H1 (cell line): Measurements from ENCODE around the gene RPS6KA2. TPM values are rescaled to one million over a fixed set of nuclear protein-coding genes. Genes with fewer than 3 reads are reported as not detected.

Experiments
- NRF1 ChIP-seq: IDR thresholded peaks from 2 replicates; pipeline ENCODE4 v1.6.1; 2011; ENCODE audit warnings: mild to moderate bottlenecking, low read depth, low read length, improper control_type of control experiment
- SIX5 ChIP-seq: IDR thresholded peaks from 2 replicates; pipeline ENCODE4 v1.6.1; 2011; ENCODE audit warnings: mild to moderate bottlenecking, low read depth, low read length
- TAF1 ChIP-seq: IDR thresholded peaks from 2 replicates; pipeline ENCODE4 v1.6.1; 2011; ENCODE audit warnings: mild to moderate bottlenecking, low read depth, low read length
- TAF7 ChIP-seq: optimal IDR thresholded peaks from 2 replicates; pipeline ENCODE3; 2011; ENCODE audit warnings: low read depth, mild to moderate bottlenecking, inconsistent platforms, low read length, moderate library complexity, borderline replicate concordance
- ZNF274 ChIP-seq: IDR thresholded peaks from 2 replicates; pipeline ENCODE4 v1.7.0; 2012; ENCODE audit warnings: low read length, borderline replicate concordance; ENCODE audit errors: extremely low read depth
- polyA plus RNA-seq, 7 experiments: library from polyadenylated mRNA; depleted of rRNA in 3 of 7; stranded (reverse) in 5 of 7; unstranded in 2 of 7; fragments of >200 nt in 5 of 7; fragments of 200-250 nt in 2 of 7; gene quantifications; 1 replicate in 5 of 7; 2 replicates in 1 of 7; 4 replicates in 1 of 7; pipeline versions ENCODE4 v1.2.1 to v1.2.3, GENCODE V29; 2011 to 2013; ENCODE audit warnings: missing spikeins in 2 of 7, mixed read lengths in 2 of 7
- total RNA-seq: library from RNA; stranded (reverse); fragmentation: NEBNext Ultra II Directional; extraction: Animal tissue kit (Norgen Biotek cat#: 25700); gene quantifications from 2 replicates; pipeline ENCODE4 v1.2.1, GENCODE V29; 2021

Gene RPS6KA2
- total and polyA plus RNA-seq, 2 of the 8 experiments (the other 6 are each of a cell fraction or from before 2014, with no cell fraction given), result 8.8 to 25.7 TPM

- TF ChIP-seq SIX5 (no peak), NRF1 (no peak), ZNF274 (no peak), TAF7 (no peak), TAF1 (no peak)
Measured at GRCh38 chr6:166526937-166527336, 100.1 kb downstream of the RPS6KA2 start (continued).
